ENCODE results near the gene CSTF3. TPM values are rescaled to one million over a fixed set of nuclear protein-coding genes. Genes with fewer than 3 reads are reported as not detected.

CSTF3 gene
- total RNA-seq, 1 experiment from 2014 or later = 35.4 TPM

DNA sequence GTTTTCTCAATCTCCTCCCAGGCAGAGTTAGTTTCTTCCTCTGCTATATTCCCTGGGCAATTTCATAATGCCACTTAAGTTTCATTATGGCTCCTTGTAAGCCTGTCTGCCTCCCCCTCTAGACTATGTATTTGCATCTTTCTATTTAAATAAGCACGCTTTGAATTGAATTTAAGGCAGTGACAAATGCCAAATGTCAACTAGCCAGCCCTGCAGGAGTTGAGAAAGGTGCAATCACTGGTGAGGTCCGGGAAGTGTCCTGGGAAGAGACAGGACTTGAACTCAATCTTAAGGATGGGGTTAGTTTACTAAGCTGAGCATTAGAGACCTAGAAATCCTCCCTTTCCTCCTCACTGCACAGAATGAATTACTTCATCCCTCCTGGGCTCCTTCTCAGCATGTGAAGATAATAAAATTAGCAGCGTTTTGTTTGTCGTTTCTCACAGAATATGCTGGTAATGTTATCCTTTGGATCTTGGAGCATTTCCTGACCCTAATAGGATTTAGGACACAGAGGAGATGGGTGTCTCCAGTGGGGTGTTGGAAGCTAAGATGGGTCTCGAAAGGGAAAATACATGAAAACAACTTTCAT, 120.3 kb downstream of the CSTF3 start:
- DNase-seq (ENCODE audit: low read depth) = no peak

- no peak for DNase-seq (ENCODE audit: low read depth)
Measured at GRCh38 chr11:33040033-33040861, 121.0 kb downstream of the CSTF3 start.

DNA sequence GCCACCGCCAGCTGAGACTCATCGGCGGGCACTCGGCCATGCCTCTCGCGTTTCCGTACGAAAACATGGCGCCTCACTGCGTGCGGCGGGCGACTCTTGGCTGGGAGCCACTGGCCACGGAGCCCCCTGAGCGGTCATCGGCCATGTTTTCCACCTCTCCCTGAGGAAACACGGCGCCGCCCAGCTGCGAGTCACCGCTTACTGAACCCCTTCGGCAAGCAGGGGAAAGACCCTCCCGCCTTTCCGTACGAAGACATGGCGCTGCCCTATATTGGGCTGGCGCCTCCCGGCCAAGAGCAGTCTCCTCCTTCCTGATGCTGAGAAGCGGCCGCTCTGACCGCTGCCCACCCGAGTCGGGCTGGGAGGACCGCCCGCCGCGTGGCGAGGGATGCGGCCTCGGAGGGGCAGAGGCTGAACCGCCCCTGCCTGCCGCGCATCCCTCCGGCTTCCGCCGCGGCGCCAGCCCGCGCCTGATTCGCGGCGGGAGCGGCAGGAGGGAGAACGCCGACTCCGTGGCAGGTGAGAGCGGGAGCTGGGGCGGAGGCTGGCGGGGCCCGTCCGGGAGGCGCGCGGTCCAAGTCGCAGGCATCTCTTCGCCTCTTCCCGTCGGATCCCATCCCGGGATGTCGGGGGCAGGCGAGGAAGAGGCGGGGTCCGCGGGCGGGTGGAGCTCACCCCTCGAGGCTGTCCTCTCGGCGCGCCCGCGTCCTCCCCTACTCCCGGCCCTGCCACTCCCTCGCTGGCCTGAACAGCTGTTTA, 121.8 kb downstream of the CSTF3 start, which contains the start of gene TCP11L1:
Gene TCP11L1 (plus strand): TSS at position 299 of the 759 bp plus-strand sequence. CDS start 4,202 bp downstream, outside the sequence.
- DNase-seq (ENCODE audit: low read depth) = peak; percentile 97

DNA sequence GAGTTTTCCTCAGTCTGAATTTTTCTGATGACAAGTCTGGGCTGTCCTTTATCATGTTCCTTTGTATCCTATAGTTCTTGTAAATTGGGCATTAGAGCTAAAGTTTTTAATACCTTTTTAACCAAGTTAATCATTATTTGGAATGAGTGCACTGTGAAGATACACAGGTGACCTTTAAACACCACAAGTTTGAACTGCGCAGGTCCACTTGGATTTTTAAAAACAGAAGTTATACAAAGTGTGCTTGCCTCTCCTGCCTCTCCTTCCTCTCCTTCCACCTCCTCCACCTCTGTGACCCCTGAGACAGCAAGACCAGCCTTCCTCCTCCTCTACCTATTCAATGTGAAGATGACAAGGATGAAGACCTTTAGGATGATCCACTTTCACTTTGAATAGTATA, 126.3 kb downstream of the CSTF3 start:
- DNase-seq (ENCODE audit: low read depth) = no peak

Other genes starting within 250 kb of the CSTF3 start
- gene DEPDC7, start 145.6 kb downstream of the CSTF3 start, total RNA-seq (2014; rRNA removed; shearing (Covaris generic)) = 10.5 and 16.4 TPM in 2 replicates
- 17.3 and 19.7 TPM in 2 replicates for gene TCP11L1, start 121.9 kb downstream of the CSTF3 start, total RNA-seq (2014; rRNA removed; shearing (Covaris generic))
- gene HIPK3, start 95.9 kb upstream of the CSTF3 start, total RNA-seq (2014; rRNA removed; shearing (Covaris generic)) = 37.0 and 39.0 TPM in 2 replicates
- gene KIAA1549L, start 214.6 kb upstream of the CSTF3 start, total RNA-seq (2014; rRNA removed; shearing (Covaris generic)) = 6.9 and 8.9 TPM in 2 replicates

Measured in Daoy (cell line).